NCI-H2171 (cell line): Measurements from ENCODE around the gene AGO3.
"Not testable (repeated sequence)": the region's sequence is repeated elsewhere in the genome, so short reads cannot be mapped to it uniquely, and the experiment has no call there.

Experiments used
- DNase-seq: peaks from one replicate; lab custom pipeline; 2025; lab: John Stamatoyannopoulos, UW

Gene AGO3

GRCh38 chr1:35930593-35931445, at the start of gene AGO3:
TSS of gene AGO3 (plus strand) at chr1:35931105. CDS start at chr1:35931427, 322 bp downstream.
- DNase-seq, result peak; percentile 91

GRCh38 chr1:35881850-35882273, 49.0 kb upstream of the AGO3 start:
- DNase-seq, result no peak

- DNase-seq, result no peak
Observed at GRCh38 chr1:35882586-35882944, 48.3 kb upstream of the AGO3 start.

GRCh38 chr1:35882945-35883634, 47.8 kb upstream of the AGO3 start, which contains the start of gene AGO1:
TSS of gene AGO1 (plus strand) at chr1:35883209. CDS start at chr1:35883422, 213 bp downstream.
- DNase-seq, result peak; percentile 91

GRCh38 chr1:35883635-35884101, 47.2 kb upstream of the AGO3 start:
- DNase-seq, result peak; percentile 62

GRCh38 chr1:35884934-35885333, 46.0 kb upstream of the AGO3 start:
- DNase-seq, result no peak

- no peak for DNase-seq
Observed at GRCh38 chr1:35885961-35886558, 44.8 kb upstream of the AGO3 start.

- DNase-seq, result no peak
Observed at GRCh38 chr1:35886577-35887431, 44.1 kb upstream of the AGO3 start.

- DNase-seq, result no peak
Observed at GRCh38 chr1:35887508-35887907, 43.4 kb upstream of the AGO3 start.

GRCh38 chr1:35888255-35888654, 42.6 kb upstream of the AGO3 start:
- DNase-seq, result no peak

GRCh38 chr1:35888981-35889380, 41.9 kb upstream of the AGO3 start:
- DNase-seq, result not testable (repeated sequence)

GRCh38 chr1:35893051-35893879, 37.6 kb upstream of the AGO3 start:
- no peak for DNase-seq

- DNase-seq, result no peak
Observed at GRCh38 chr1:35894183-35894582, 36.7 kb upstream of the AGO3 start.

- DNase-seq, result no peak
Observed at GRCh38 chr1:35894656-35895055, 36.2 kb upstream of the AGO3 start.

GRCh38 chr1:35899941-35900340, 31.0 kb upstream of the AGO3 start:
- no peak for DNase-seq

- DNase-seq, result no peak
Observed at GRCh38 chr1:35901235-35901634, 29.7 kb upstream of the AGO3 start.

- no peak for DNase-seq
Observed at GRCh38 chr1:35902671-35903070, 28.2 kb upstream of the AGO3 start.

- no peak for DNase-seq
Observed at GRCh38 chr1:35914717-35915116, 16.2 kb upstream of the AGO3 start.

- no peak for DNase-seq
Observed at GRCh38 chr1:35915693-35916092, 15.2 kb upstream of the AGO3 start.

- DNase-seq, result no peak
Observed at GRCh38 chr1:35923791-35924221, 7.1 kb upstream of the AGO3 start.

- no peak for DNase-seq
Observed at GRCh38 chr1:35924838-35925237, 6.1 kb upstream of the AGO3 start.
